DND-41 (cell line): ENCODE data around the gene SP100.
"Not testable (repeated sequence)": the region's sequence is repeated elsewhere in the genome, so short reads cannot be mapped to it uniquely, and the experiment has no call there.

Source experiments
- ATAC-seq: fragments of 200-7000 bp; cut with Tn5 transposase; 3 replicates; pipeline ENCODE4 v1.9.1; 2021; ENCODE audit warnings: low read depth; ENCODE audit not compliant: insufficient read depth
- DNase-seq: peaks from one replicate; pipeline ENCODE4 v3.0.0-alpha.2; 2020
- H2AFZ ChIP-seq: 2 replicates; pipeline ENCODE4 v1.6.0; 2012; ENCODE audit warnings: low read depth, low read length
- H3K27ac ChIP-seq: 2 replicates; pipeline ENCODE4 v1.5.1; 2012; ENCODE audit warnings: low read length, inconsistent platforms
- H3K27me3 ChIP-seq: fragments of 200-600 bp; sonication (generic); 2 replicates; pipeline ENCODE4 v1.6.0; 2012; ENCODE audit warnings: low read length, mild to moderate bottlenecking, inconsistent platforms; ENCODE audit not compliant: insufficient read depth, poor library complexity
- H3K36me3 ChIP-seq: 2 replicates; pipeline ENCODE4 v1.5.1; 2012; ENCODE audit warnings: low read length, inconsistent platforms; ENCODE audit not compliant: insufficient read depth
- H3K4me1 ChIP-seq: 2 replicates; pipeline ENCODE4 v1.5.1; 2012; ENCODE audit warnings: mild to moderate bottlenecking, low read length; ENCODE audit not compliant: insufficient read depth
- H3K4me2 ChIP-seq: 2 replicates; pipeline ENCODE4 v1.6.0; 2012; ENCODE audit warnings: mild to moderate bottlenecking, moderate library complexity, low read length, inconsistent platforms; ENCODE audit not compliant: insufficient read depth
- H3K4me3 ChIP-seq, 2 experiments: fragments of 200-600 bp in 1 of 2; shearing (Covaris generic) in 1 of 2; 2 replicates each; pipeline ENCODE4 v1.5.1; 2012 to 2016; ENCODE audit warnings: inconsistent platforms in 2 of 2, low read length in 2 of 2, mild to moderate bottlenecking in 2 of 2, low read depth in 1 of 2, moderate library complexity in 1 of 2
- H3K79me2 ChIP-seq: 2 replicates; pipeline ENCODE4 v1.6.0; 2012; ENCODE audit warnings: low read length, inconsistent platforms; ENCODE audit not compliant: insufficient read depth
- H3K9ac ChIP-seq: 2 replicates; pipeline ENCODE4 v1.6.0; 2012; ENCODE audit warnings: low read depth, mild to moderate bottlenecking, inconsistent platforms, low read length, moderate library complexity
- H3K9me3 ChIP-seq: 2 replicates; pipeline ENCODE4 v1.5.1; 2012; ENCODE audit warnings: low read length, moderate library complexity, mild to moderate bottlenecking, inconsistent platforms; ENCODE audit not compliant: insufficient read depth, severe bottlenecking
- H4K20me1 ChIP-seq: 2 replicates; pipeline ENCODE4 v1.6.0; 2012; ENCODE audit warnings: low read length; ENCODE audit not compliant: insufficient read depth
- EZH2 ChIP-seq: IDR thresholded peaks from 3 replicates; pipeline ENCODE4 v1.6.1; 2012; ENCODE audit warnings: borderline replicate concordance, low read depth, mild to moderate bottlenecking, moderate library complexity, low read length, inconsistent platforms; ENCODE audit not compliant: severe bottlenecking
- TF ChIP-seq, protein P1 (sequence below): IDR thresholded peaks from 2 replicates; pipeline ENCODE4 v1.5.1; 2012; ENCODE audit warnings: borderline replicate concordance, low read length, moderate library complexity, mild to moderate bottlenecking; ENCODE audit not compliant: poor library complexity, severe bottlenecking; ENCODE audit errors: extremely low read depth

SP100 gene

DNA sequence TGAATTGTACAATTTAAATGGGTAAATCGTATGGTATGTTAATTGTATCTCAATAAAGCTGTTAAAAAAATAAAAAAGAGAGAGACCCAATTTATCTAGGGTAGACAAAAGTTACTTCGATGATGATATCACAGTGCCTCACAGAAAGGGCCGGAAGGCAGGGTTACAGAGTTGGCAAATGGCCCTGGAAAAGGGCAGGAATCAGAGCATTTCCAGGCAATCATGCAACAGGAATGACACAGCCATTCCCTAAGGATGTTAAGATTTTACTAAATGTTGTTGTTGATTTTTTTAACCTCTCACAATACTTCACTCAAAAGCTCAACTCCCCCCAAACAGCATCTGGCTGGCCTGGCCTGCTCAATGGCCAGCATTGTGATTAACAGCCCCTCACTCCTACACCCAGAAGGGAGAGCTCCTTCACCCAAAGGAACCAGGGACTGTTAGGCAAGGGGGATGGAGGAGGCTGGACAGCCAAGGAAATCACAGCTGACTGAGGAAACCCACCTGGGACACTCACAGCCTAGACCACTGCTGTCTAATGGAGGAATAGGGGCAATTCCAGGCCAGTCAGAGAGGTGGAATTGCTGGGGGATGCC lies 7.7 kb upstream of the SP100 start:
- no peak overlapping the region for H3K4me2 ChIP-seq
- DNase-seq: no peak
- no peaks in the 10 kb centered on the region for H3K79me2 ChIP-seq
- no peaks in the 10 kb centered on the region for H3K27me3 ChIP-seq
- no peak overlapping the region for H2AFZ ChIP-seq
- H4K20me1 ChIP-seq: no peaks in the 10 kb centered on the region
- no peak overlapping the region for H3K27ac ChIP-seq
- no peak overlapping the region for H3K9ac ChIP-seq
- TF ChIP-seq, protein P1, sequence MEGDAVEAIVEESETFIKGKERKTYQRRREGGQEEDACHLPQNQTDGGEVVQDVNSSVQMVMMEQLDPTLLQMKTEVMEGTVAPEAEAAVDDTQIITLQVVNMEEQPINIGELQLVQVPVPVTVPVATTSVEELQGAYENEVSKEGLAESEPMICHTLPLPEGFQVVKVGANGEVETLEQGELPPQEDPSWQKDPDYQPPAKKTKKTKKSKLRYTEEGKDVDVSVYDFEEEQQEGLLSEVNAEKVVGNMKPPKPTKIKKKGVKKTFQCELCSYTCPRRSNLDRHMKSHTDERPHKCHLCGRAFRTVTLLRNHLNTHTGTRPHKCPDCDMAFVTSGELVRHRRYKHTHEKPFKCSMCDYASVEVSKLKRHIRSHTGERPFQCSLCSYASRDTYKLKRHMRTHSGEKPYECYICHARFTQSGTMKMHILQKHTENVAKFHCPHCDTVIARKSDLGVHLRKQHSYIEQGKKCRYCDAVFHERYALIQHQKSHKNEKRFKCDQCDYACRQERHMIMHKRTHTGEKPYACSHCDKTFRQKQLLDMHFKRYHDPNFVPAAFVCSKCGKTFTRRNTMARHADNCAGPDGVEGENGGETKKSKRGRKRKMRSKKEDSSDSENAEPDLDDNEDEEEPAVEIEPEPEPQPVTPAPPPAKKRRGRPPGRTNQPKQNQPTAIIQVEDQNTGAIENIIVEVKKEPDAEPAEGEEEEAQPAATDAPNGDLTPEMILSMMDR: no peak
- no peak for TF ChIP-seq EZH2
- no peak for ATAC-seq
- peaks cover 11% of the 10 kb centered on the region; the same call in 1 of the 2 replicates for H3K36me3 ChIP-seq
- H3K4me1 ChIP-seq: peaks cover 22% of the 10 kb centered on the region
- no peak overlapping the region for H3K4me3 ChIP-seq
- H3K9me3 ChIP-seq: no peaks in the 10 kb centered on the region

DNA sequence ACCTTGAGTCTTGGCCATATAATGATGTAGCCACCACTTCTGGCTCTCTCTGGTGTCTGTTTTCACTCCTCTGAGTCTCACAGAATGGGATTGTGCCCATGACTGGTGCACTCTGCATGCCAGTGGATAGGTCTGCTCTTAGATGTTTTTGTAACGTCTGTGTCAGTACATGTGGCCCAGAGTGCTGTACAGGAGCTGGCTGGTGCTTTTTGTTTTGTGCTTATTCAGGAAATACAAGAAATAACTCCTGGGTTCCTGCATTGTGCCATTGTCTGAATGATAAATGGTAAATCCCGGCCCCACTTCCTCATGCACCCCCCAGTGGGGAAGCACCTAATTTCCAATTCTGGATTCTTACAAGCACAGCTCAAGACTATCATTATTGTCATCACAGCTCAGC lies 6.7 kb upstream of the SP100 start:
- not testable (repeated sequence) for DNase-seq, H3K36me3 ChIP-seq, H3K79me2 ChIP-seq, H2AFZ ChIP-seq, H3K9me3 ChIP-seq, H3K27ac ChIP-seq, H3K27me3 ChIP-seq, H4K20me1 ChIP-seq, ATAC-seq, H3K4me2 ChIP-seq, H3K4me3 ChIP-seq, H3K9ac ChIP-seq
- H3K4me1 ChIP-seq: peaks cover 22% of the 10 kb centered on the region

DNA sequence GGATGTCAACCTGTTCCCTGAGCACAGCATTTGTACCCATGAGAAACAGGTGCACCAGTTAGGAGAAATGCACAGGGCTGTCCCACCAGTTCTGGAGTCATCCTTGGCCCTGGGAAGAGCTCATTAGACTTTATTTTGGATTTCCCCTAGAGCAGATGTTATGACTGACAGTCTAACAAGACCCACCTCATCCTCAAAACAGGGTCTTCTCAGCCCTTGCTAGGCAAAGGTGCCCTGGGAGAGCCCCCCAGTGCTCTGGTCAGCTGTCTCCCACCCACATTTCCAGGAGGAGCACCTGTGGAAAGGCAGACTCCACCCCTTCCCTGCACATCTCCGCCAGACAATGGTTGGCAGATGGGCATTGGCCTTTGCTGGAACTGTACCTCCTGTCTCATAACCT lies 5.7 kb upstream of the SP100 start:
- Histone ChIP-seq H3K9ac (no peak overlapping the region), H3K79me2 (no peaks in the 10 kb centered on the region), H4K20me1 (no peaks in the 10 kb centered on the region), H3K27ac (no peak overlapping the region), H3K36me3 (no peaks in the 10 kb centered on the region), H2AFZ (no peak overlapping the region), H3K4me3 (no peak overlapping the region), H3K9me3 (no peaks in the 10 kb centered on the region), H3K27me3 (no peaks in the 10 kb centered on the region), H3K4me1 (peaks cover 26% of the 10 kb centered on the region), H3K4me2 (no peak overlapping the region)
- DNase-seq (no peak), ATAC-seq (no peak)
- TF ChIP-seq, protein P1: no peak
- no peak for TF ChIP-seq EZH2

DNA sequence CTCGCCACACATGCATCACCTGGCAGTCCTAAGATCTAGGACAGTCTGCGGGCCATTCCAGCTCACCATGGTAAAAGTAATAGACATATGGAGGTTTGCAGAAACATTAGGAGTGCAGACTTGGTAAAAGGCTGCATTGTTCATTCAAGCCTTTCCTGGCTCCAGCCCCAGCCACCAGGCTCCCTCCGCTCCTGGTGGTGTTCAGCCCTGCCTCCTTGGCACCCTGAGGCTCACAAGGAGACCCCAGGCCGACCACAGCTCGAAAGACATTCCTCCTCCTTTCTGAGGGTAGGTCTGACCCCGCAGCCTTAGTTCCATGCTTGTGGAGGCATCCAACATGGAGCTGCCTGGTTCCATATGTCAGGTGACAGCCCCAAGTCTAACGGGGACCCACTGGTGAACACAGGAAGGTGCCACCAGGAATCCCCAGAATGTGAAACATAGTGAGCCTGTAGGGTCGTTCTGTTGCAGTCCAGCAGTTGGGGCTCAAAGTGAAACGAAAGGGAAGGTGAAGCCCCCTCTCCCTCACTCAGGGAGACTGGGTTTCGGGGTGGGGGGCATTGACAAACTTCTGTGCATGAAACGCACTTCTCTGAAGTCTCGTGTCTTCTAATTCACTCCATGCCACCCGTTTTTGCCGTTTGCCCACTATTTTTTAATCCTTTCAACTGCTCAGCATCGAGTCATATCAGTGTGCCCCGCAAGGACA lies 5.0 kb upstream of the SP100 start:
- Histone ChIP-seq H4K20me1 (no peaks in the 10 kb centered on the region), H2AFZ (peak overlapping the region; percentile 83), H3K9ac (peak overlapping the region; percentile 66), H3K4me2 (peak overlapping the region; percentile 79), H3K79me2 (peaks cover 5% of the 10 kb centered on the region), H3K4me3 (peak overlapping the region; percentile 43 to 61; a peak in 3 of 4 replicates), H3K9me3 (no peaks in the 10 kb centered on the region), H3K4me1 (peaks cover 33% of the 10 kb centered on the region), H3K27ac (peak overlapping the region; percentile 78), H3K36me3 (no peaks in the 10 kb centered on the region), H3K27me3 (no peaks in the 10 kb centered on the region)
- DNase-seq (peak; percentile 27), ATAC-seq (0 out of 3 replicates have a peak, but pooled peaks have one; percentile 3)
- TF ChIP-seq, protein P1: no peak
- TF ChIP-seq EZH2: no peak
